Activated CD4-positive, CD25-positive, alpha-beta regulatory T cell (primary cell): ENCODE data around the gene NBPF11.
A peak's percentile ranks its signal among the peaks of the same experiment; 100 is the strongest.
"Not testable (repeated sequence)": the region's sequence is repeated elsewhere in the genome, so short reads cannot be mapped to it uniquely, and the experiment has no call there.

ENCODE experiments used
- DNase-seq, 4 experiments: peaks; one replicate each; lab custom pipeline; 2025; lab: John Stamatoyannopoulos, UW

Gene NBPF11, protein sequence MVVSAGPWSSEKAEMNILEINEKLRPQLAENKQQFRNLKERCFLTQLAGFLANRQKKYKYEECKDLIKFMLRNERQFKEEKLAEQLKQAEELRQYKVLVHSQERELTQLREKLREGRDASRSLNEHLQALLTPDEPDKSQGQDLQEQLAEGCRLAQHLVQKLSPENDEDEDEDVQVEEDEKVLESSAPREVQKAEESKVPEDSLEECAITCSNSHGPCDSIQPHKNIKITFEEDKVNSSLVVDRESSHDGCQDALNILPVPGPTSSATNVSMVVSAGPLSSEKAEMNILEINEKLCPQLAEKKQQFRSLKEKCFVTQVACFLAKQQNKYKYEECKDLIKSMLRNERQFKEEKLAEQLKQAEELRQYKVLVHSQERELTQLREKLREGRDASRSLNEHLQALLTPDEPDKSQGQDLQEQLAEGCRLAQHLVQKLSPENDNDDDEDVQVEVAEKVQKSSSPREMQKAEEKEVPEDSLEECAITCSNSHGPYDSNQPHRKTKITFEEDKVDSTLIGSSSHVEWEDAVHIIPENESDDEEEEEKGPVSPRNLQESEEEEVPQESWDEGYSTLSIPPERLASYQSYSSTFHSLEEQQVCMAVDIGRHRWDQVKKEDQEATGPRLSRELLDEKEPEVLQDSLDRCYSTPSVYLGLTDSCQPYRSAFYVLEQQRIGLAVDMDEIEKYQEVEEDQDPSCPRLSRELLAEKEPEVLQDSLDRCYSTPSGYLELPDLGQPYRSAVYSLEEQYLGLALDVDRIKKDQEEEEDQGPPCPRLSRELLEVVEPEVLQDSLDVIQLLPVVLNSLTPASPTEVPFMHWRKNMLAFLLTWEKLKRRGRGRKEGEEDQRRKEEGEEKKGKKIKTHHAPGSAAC

GRCh38 chr1:148151911-148152656, at the start of gene NBPF11:
Gene NBPF11 (minus strand): TSS chr1:148152281. CDS start chr1:148127003, 25,278 bp downstream.
- DNase-seq: peak; percentile 46 to 68 (median 60)

DNA sequence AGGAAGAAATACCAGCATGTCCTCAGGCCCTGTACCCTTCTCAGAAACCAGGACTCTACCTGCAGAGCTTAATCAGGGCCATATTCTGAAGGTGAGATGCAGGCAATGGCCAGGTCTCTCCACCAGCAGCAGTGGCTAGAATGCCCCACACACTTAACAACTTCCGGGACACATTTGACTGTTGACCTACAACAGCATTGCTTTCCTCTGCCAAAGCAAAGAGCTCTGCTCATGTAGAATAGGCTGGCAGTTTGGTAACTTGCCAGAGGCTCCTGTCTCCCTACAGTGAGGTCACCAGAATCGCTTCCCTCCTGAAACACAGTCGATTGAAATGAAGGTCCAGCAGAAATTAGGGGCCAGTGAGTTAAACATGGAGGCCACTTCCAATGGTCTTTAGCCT, 45.3 kb upstream of the NBPF11 start:
- not testable (repeated sequence) for DNase-seq

DNA sequence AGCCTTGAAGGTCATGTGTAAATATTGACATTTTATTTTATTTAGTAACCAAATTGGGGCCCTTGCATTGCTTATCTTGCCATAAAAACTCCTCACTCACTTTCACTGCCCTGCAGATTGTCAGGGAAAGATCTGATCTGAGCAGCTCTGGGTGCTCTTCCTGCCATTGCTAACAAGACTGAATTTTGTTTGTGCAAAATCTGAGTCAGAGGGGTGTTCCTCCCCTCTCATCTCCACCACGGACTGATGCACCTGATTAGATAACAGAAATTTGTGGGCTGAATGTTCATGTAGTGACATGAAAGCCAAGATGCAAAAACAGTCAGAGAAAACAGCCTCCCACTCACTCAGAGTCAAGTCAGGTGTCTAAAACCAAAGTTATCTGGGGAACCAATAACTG, 44.9 kb upstream of the NBPF11 start:
- DNase-seq: not testable (repeated sequence)

DNA sequence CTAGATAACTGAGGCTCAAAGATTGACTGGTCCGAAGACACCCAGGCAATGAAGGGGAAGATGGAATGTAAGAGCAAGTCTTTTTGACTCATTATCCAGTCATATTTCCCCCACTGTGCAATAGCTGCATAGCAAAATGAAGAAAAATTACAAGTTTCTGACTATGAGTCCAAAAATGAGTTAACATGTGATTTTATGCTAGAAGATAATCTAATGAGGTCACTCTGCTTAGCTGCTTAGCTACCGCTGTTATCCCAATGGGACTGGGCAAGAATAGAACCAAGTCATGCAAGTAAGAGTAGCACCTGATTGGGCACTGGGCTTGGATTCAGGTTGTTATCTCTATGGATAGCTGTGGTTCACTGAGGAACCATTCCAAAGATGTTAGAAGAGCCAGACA, 43.0 kb upstream of the NBPF11 start:
- DNase-seq: not testable (repeated sequence)

DNA sequence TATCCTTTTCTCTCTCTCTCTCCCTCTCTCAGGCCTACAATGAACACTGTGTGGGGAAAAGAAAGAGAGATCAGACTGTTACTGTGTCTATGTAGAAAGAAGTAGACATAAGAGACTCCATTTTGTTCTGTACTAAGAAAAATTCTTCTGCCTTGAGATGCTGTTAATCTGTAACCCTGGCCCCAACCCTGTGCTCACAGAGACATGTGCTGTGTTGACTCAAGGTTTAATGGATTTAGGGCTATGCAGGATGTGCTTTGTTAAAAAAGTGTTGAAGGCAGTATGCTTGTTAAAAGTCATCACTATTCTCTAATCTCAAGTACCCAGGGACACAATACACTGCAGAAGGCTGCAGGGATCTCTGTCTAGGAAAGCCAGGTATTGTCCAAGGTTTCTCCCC, 36.7 kb upstream of the NBPF11 start:
- not testable (repeated sequence) for DNase-seq

DNA sequence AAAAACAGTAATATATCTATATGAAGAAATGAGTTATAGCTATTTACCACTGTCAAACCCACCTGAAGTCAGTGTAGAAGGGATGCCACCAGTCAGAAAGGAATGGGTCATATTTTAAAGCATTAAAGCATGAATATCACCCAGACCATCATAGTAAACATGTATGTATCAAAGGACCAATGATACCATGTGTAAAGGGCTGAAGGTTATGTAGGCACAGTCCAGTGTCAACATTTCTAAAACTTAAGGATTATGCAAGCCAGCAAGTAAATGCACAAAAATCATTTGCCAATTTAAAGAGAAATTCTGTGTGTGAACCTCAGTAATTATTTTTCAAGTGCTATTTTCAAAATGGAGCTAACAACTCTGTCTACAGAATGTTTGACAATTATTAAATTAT, 26.6 kb upstream of the NBPF11 start:
- DNase-seq: not testable (repeated sequence)

GRCh38 chr1:148175414-148175813, 23.3 kb upstream of the NBPF11 start:
- not testable (repeated sequence) for DNase-seq

GRCh38 chr1:148171995-148172394, 19.9 kb upstream of the NBPF11 start:
- not testable (repeated sequence) for DNase-seq

- DNase-seq: no peak
These were observed 14.7 kb upstream of the NBPF11 start for GRCh38 chr1:148166558-148167492.

DNA sequence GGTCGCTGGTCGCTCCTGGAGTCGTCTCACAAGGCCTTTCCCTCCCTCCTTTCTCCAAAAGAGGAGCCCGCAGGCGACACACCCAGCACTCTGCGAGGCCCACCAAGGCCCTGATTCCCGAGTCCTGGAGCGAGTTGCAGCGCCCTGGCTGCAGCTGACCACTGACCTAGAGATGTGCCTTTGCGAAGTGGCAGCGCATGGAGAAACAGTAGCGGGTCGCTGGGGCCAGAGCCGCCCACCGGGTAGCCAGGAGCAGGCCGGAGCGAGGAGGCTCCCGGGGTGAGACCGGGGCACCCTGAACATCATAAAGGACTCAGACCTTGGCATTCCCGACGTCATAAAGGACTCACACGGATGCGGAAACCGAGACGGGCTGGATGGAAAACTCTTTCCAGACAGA, 10.3 kb upstream of the NBPF11 start:
- DNase-seq: no peak

- DNase-seq: no peak
These were observed 9.2 kb upstream of the NBPF11 start for GRCh38 chr1:148161053-148161901.

DNA sequence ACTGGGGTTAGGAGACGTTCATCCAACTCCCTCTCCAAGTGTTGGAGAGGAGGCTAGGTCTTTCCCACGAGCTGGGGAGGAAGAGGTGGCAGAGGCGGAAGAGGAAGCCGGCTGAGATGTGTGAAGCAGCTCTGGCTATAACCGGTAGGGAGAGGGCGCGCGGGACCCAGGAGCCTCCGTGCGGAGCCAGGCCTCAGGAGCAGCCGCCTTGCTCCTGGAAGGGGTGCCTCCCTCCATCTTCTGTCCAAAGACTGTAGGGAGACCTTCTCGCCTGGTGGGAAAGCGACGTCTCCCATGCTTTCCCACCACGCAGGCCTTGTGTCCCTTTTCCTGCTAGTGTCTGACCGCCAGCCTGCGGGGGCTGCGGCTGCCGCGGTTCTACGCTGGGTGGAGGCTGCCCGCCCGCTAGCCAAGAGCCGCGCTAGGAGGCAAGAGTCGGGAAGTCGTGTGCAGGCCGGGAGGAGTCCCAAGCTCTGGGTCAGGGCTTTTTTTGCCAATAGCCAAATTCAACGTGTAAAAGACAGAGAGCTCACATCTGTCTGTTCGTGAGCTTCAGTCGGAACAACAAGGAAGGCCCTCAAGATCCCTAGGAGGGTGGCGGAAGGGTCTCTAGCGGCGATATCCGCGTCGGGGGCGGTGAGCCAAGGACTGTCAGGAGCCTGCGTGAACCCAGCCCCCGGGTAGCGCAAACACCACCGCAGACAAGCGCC, 8.4 kb upstream of the NBPF11 start:
- DNase-seq: no peak

- DNase-seq: no peak
These were observed 7.9 kb upstream of the NBPF11 start for GRCh38 chr1:148160048-148160342.

- DNase-seq: no peak
These were observed 6.4 kb upstream of the NBPF11 start for GRCh38 chr1:148158341-148159003.

GRCh38 chr1:148157803-148158202, 5.7 kb upstream of the NBPF11 start:
- DNase-seq: not testable (repeated sequence)

DNA sequence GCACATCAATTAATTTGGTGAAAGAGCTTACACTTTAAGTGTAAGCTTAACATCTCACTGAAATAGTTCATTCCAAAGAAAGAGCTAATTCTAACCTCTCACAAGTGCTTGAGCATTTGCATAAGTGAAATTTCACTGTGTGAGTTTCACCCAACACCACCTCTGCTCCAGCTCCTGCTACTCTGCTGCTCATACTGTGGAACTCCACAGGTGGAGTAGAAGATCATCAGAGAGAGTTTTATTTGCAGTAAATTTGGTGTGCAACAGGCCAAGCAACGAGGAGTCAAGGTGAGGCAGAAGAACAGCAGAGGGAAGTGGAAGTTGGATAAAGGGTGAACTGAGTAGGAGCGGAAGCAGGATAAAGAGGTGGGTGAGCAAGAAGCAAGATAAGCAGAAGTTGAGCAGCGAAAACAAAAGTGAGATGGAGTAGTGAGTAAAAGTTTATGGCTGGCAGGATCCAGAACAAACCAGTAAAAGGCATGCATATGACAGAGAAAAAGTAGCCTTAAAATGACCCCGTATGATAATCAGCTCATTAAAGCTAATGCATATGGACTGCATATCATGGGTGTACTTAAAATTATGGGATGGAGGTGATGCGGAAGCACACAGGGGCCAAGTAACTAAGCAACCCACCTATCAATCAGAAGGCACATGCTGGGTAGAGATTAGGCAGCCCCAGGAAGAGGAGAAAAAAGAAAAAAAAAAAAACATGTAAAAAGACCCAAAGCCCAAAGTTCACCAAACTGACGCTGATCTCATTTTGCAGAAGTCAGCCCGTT, 3.6 kb upstream of the NBPF11 start:
- not testable (repeated sequence) for DNase-seq

GRCh38 chr1:148152795-148153194, 714 bp upstream of the NBPF11 start:
- DNase-seq: not testable (repeated sequence)

GRCh38 chr1:148151371-148151819, 686 bp downstream of the NBPF11 start:
- not testable (repeated sequence) for DNase-seq
